H1 (cell line): ENCODE data around the gene IRS1. TPM values are rescaled to one million over a fixed set of nuclear protein-coding genes. Genes with fewer than 3 reads are reported as not detected.

Experiments used
- RBBP5 ChIP-seq: IDR thresholded peaks from 2 replicates; pipeline ENCODE4 v1.7.1; 2012; ENCODE audit warnings: low read depth, mild to moderate bottlenecking, inconsistent platforms, low read length, moderate library complexity, borderline replicate concordance
- polyA plus RNA-seq, 7 experiments: library from polyadenylated mRNA; depleted of rRNA in 3 of 7; stranded (reverse) in 5 of 7; unstranded in 2 of 7; fragments of >200 nt in 5 of 7; fragments of 200-250 nt in 2 of 7; gene quantifications; 1 replicate in 5 of 7; 2 replicates in 1 of 7; 4 replicates in 1 of 7; pipeline versions ENCODE4 v1.2.1 to v1.2.3, GENCODE V29; 2011 to 2013; ENCODE audit warnings: missing spikeins in 2 of 7, mixed read lengths in 2 of 7
- total RNA-seq: library from RNA; stranded (reverse); fragmentation: NEBNext Ultra II Directional; extraction: Animal tissue kit (Norgen Biotek cat#: 25700); gene quantifications from 2 replicates; pipeline ENCODE4 v1.2.1, GENCODE V29; 2021

The IRS1 gene
- total and polyA plus RNA-seq, 2 of the 8 experiments (the other 6 are each of a cell fraction or from before 2014, with no cell fraction given), result 9.1 to 26.9 TPM

- TF ChIP-seq RBBP5, result no peak
Measured at GRCh38 chr2:226742347-226742746, 57.3 kb downstream of the IRS1 start (continued).
